HUES6 (cell line): ENCODE data around the gene WWOX.

Experiments used
- H3K27ac ChIP-seq: 2 replicates; pipeline ENCODE4 v1.7.0; 2013; ENCODE audit warnings: low read depth, mild to moderate bottlenecking, low read length, inconsistent platforms
- H3K27me3 ChIP-seq: 2 replicates; pipeline ENCODE4 v1.6.1; 2013; ENCODE audit warnings: low read length; ENCODE audit not compliant: control insufficient read depth, insufficient read depth
- H3K36me3 ChIP-seq: 2 replicates; pipeline ENCODE4 v1.6.1; 2013; ENCODE audit warnings: low read length; ENCODE audit not compliant: control insufficient read depth, insufficient read depth
- H3K4me1 ChIP-seq: 2 replicates; pipeline ENCODE4 v1.6.1; 2013; ENCODE audit warnings: low read length; ENCODE audit not compliant: control insufficient read depth, insufficient read depth
- H3K4me3 ChIP-seq: 2 replicates; pipeline ENCODE4 v1.5.1; 2013; ENCODE audit warnings: low read depth, low read length
- H3K9ac ChIP-seq: one replicate; pipeline ENCODE4 v1.6.1; 2013; ENCODE audit warnings: mild to moderate bottlenecking, low read length
- H3K9me3 ChIP-seq: 2 replicates; pipeline ENCODE4 v1.6.1; 2013; ENCODE audit warnings: low read depth, low read length; ENCODE audit not compliant: control insufficient read depth, insufficient read depth

WWOX gene

DNA sequence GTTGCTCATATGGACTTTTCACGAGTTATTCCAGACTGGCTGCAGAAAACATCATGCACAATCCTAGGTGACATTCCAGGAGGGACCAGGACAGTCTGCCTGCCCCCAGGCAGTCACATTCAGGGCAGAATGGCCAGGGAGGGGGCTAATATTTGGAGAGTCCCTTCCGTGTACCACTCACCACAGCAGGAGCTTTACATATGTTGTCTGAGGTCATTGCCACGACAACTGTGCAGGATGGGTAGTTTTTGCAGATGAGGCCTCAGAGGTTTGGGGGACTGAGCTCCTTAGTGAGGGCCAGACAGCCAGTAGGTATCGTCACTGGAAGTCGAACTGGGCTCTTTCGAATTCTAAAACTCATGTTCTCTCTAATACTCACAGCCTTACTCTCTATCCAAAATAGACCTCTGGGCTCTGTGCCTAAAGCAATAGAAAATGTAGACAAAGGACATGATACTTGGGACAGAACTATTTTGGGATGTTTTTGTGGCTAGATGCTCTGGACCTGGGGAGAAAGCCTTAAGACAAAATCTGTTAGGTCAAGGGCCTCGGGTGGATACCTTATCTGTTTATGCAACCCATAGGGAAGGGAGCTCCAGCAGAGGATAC lies 1162.6 kb downstream of the WWOX start:
- H3K4me3 ChIP-seq = no peak overlapping the region
- H3K36me3 ChIP-seq = no peaks in the 10 kb centered on the region
- H3K9ac ChIP-seq = no peak overlapping the region
- no peaks in the 10 kb centered on the region for H3K9me3 ChIP-seq
- H3K4me1 ChIP-seq = peaks cover 5% of the 10 kb centered on the region
- no peak overlapping the region for H3K27ac ChIP-seq
- 0 out of 2 replicates have a peak, but pooled peaks cover 5% of the 10 kb centered on the region for H3K27me3 ChIP-seq
